Colonic mucosa (tissue), 4 donors: Measurements from ENCODE around the gene LPA. TPM values are rescaled to one million over a fixed set of nuclear protein-coding genes. Genes with fewer than 3 reads are reported as not detected.
"Not testable (repeated sequence)": the region's sequence is repeated elsewhere in the genome, so short reads cannot be mapped to it uniquely, and the experiment has no call there.

ENCODE experiments used
- DNase-seq: peaks from one replicate; pipeline ENCODE4 v3.0.0-alpha.2; 2020
- H3K27ac ChIP-seq: fragments of 200-600 bp; one replicate; pipeline ENCODE4 v1.8.0; 2021
- H3K27me3 ChIP-seq: fragments of 200-600 bp; one replicate; pipeline ENCODE4 v1.8.0; 2021
- H3K36me3 ChIP-seq: fragments of 200-600 bp; one replicate; pipeline ENCODE4 v1.8.0; 2021
- H3K4me1 ChIP-seq: fragments of 200-600 bp; one replicate; pipeline ENCODE4 v1.8.0; 2021; ENCODE audit warnings: mild to moderate bottlenecking
- H3K4me3 ChIP-seq: fragments of 200-600 bp; one replicate; pipeline ENCODE4 v1.8.0; 2021
- H3K9ac ChIP-seq, 2 donors: one replicate each; pipeline ENCODE4 v1.7.0; 2013; ENCODE audit warnings: control low read depth in 2 of 2, low read depth in 2 of 2, low read length in 2 of 2
- H3K9me3 ChIP-seq: fragments of 200-600 bp; one replicate; pipeline ENCODE4 v1.8.0; 2021
- CTCF ChIP-seq: fragments of 200-600 bp; IDR thresholded peaks from one replicate; pipeline ENCODE4 v1.8.0; 2022; ENCODE audit warnings: antibody characterized with exemption, mild to moderate bottlenecking
- intact Hi-C: fragments of 100-400 bp; cut with DNase I; formaldehyde crosslinking; loops from one replicate; pipeline ENCODE4 v1.14.1; 2022
- total RNA-seq, 2 donors: library from RNA; stranded (reverse); fragmentation: NEBNext Ultra II Directional in 1 of 2; extraction: Animal tissue kit (Norgen Biotek cat#: 25700) in 1 of 2; gene quantifications; one replicate each; pipeline ENCODE4 v1.2.1, GENCODE V29; 2021
- donor health status: healthy.
- donor health status: DM: no; HTN: no; CAD: no.
- donor health status: DM: no; HTN: no; CAD: no.

The LPA gene
- total RNA-seq, 2 donors from 2014 or later, result 0.15 TPM; not detected in 1

GRCh38 chr6:160535270-160535669, 128.8 kb downstream of the LPA start:
- Histone ChIP-seq H3K4me1 (peaks cover 3% of the 10 kb centered on the region), H3K27me3 (no peaks in the 10 kb centered on the region)
- intact Hi-C loops, result loop anchor here (10.0 kb wide), 1 partner anchor 670 kb away; no protein-coding TSS in a partner anchor

GRCh38 chr6:160534050-160534696, 129.9 kb downstream of the LPA start:
- DNase-seq, result peak; percentile 42
- intact Hi-C loops, result loop anchor here (10.0 kb wide), 1 partner anchor 669 kb away; no protein-coding TSS in a partner anchor
- TF ChIP-seq CTCF, result peak; percentile 93

More at GRCh38 chr6:160535270-160535669, 128.8 kb downstream of the LPA start:
- H3K9me3 ChIP-seq, result no peaks in the 10 kb centered on the region
- TF ChIP-seq CTCF, result no peak
- H3K36me3 ChIP-seq, result no peaks in the 10 kb centered on the region
- H3K9ac ChIP-seq, result no peak overlapping the region
- H3K27ac ChIP-seq, result no peak overlapping the region
- H3K4me3 ChIP-seq, result no peak overlapping the region
- no peak for DNase-seq

GRCh38 chr6:160532315-160532714, 131.8 kb downstream of the LPA start:
- Histone ChIP-seq H3K36me3 (no peaks in the 10 kb centered on the region), H3K9ac (no peak overlapping the region), H3K27me3 (no peaks in the 10 kb centered on the region), H3K9me3 (no peaks in the 10 kb centered on the region), H3K4me3 (no peak overlapping the region), H3K27ac (no peak overlapping the region), H3K4me1 (peaks cover 3% of the 10 kb centered on the region)
- no peak for DNase-seq
- TF ChIP-seq CTCF, result no peak
- intact Hi-C loops, result loop anchor here (10.0 kb wide), 1 partner anchor 668 kb away; no protein-coding TSS in a partner anchor

More at GRCh38 chr6:160534050-160534696, 129.9 kb downstream of the LPA start:
- H3K4me3 ChIP-seq, result no peak overlapping the region
- H3K27me3 ChIP-seq, result no peaks in the 10 kb centered on the region
- no peak overlapping the region for H3K27ac ChIP-seq
- H3K4me1 ChIP-seq, result peaks cover 3% of the 10 kb centered on the region
- H3K9me3 ChIP-seq, result no peaks in the 10 kb centered on the region
- H3K36me3 ChIP-seq, result no peaks in the 10 kb centered on the region
- no peak overlapping the region for H3K9ac ChIP-seq

GRCh38 chr6:160531826-160532225, 132.2 kb downstream of the LPA start:
- intact Hi-C loops, result loop anchor here (10.0 kb wide), 1 partner anchor 667 kb away; no protein-coding TSS in a partner anchor
- Histone ChIP-seq H3K27ac (no peak overlapping the region), H3K4me3 (no peak overlapping the region), H3K36me3 (no peaks in the 10 kb centered on the region), H3K9ac (no peak overlapping the region), H3K27me3 (no peaks in the 10 kb centered on the region), H3K9me3 (no peaks in the 10 kb centered on the region), H3K4me1 (peaks cover 3% of the 10 kb centered on the region)
- TF ChIP-seq CTCF, result no peak
- no peak for DNase-seq

GRCh38 chr6:160529524-160529923, 134.6 kb downstream of the LPA start:
- intact Hi-C loops, H3K9ac ChIP-seq, H3K9me3 ChIP-seq, H3K4me1 ChIP-seq, DNase-seq, H3K27me3 ChIP-seq, H3K27ac ChIP-seq, H3K4me3 ChIP-seq, H3K36me3 ChIP-seq: not testable (repeated sequence)

GRCh38 chr6:160523223-160523622, 140.9 kb downstream of the LPA start:
- Histone ChIP-seq H3K36me3 (no peaks in the 10 kb centered on the region), H3K4me1 (no peaks in the 10 kb centered on the region), H3K4me3 (no peak overlapping the region), H3K9ac (no peak overlapping the region), H3K9me3 (no peaks in the 10 kb centered on the region), H3K27me3 (no peaks in the 10 kb centered on the region), H3K27ac (no peak overlapping the region)
- DNase-seq, result no peak
- intact Hi-C loops, result no loop called here
- TF ChIP-seq CTCF, result no peak
